HepG2 (cell line): ENCODE results near the gene EVC.

Experiments used
- CC2D1A ChIP-seq: sonication (generic); formaldehyde crosslinking; IDR thresholded peaks from 2 replicates; pipeline ENCODE4 v1.8.1; 2023; ENCODE audit warnings: mild to moderate bottlenecking, missing genetic modification reagents
- CTCF ChIP-seq: sonication (generic); formaldehyde crosslinking; IDR thresholded peaks from 2 replicates; pipeline ENCODE4 v1.5.0; 2020; ENCODE audit warnings: mild to moderate bottlenecking, missing genetic modification reagents, moderate library complexity
- GMEB2 ChIP-seq: IDR thresholded peaks from 2 replicates; pipeline ENCODE4 v1.6.1; 2016; ENCODE audit warnings: missing biosample characterization, missing genetic modification reagents, low read depth
- HOXD1 ChIP-seq: sonication (generic); formaldehyde crosslinking; IDR thresholded peaks from 2 replicates; pipeline ENCODE4 v1.5.0; 2020; ENCODE audit warnings: missing genetic modification reagents
- RFX1 ChIP-seq: fragments of 450-650 bp; IDR thresholded peaks from 2 replicates; pipeline ENCODE4 v1.6.1; 2017
- ZNF484 ChIP-seq: sonication (generic); formaldehyde crosslinking; IDR thresholded peaks from 2 replicates; pipeline ENCODE4 v1.5.1; 2020; ENCODE audit warnings: mild to moderate bottlenecking, low read depth, missing genetic modification reagents, borderline replicate concordance

- TF ChIP-seq ZNF484 (no peak), CTCF (CRISPR knock-in tag) (no peak), CC2D1A (CRISPR knock-in tag) (no peak), HOXD1 (CRISPR knock-in tag) (no peak), RFX1 (no peak), GMEB2 (CRISPR knock-in tag) (no peak)
Measured at GRCh38 chr4:5758741-5759140, 47.7 kb downstream of the EVC start.
